GM12878 (cell line): ENCODE measurements around the gene GMNN.

Experiments used
- CEBPB ChIP-seq, 2 experiments: fragments of 150-350 bp in 1 of 2; IDR thresholded peaks; 2 replicates each; pipeline ENCODE4 v1.6.1; 2012 to 2014; ENCODE audit warnings: low read depth in 2 of 2, low read length in 2 of 2, borderline replicate concordance in 1 of 2, inconsistent platforms in 1 of 2
- EGR1 ChIP-seq, 2 experiments: IDR thresholded peaks; 1 replicate in 1 of 2; 2 replicates in 1 of 2; pipeline ENCODE4 v1.6.1; 2011 to 2012; ENCODE audit warnings: low read depth in 2 of 2, low read length in 2 of 2, borderline replicate concordance in 1 of 2, mild to moderate bottlenecking in 1 of 2, moderate library complexity in 1 of 2
- SRF ChIP-seq, 2 experiments: IDR thresholded peaks; 2 replicates each; pipeline ENCODE4 v1.6.1; 2011; ENCODE audit warnings: low read depth in 2 of 2, low read length in 2 of 2, mild to moderate bottlenecking in 1 of 2, moderate library complexity in 1 of 2
- TF ChIP-seq, protein P1 (sequence below): fragments of 450-650 bp; IDR thresholded peaks from 2 replicates; pipeline ENCODE4 v1.6.1; 2016; ENCODE audit warnings: mild to moderate bottlenecking, moderate library complexity, borderline replicate concordance
- TF ChIP-seq, protein P2 (sequence below), 3 experiments: IDR thresholded peaks in 2 of 3; conservative IDR thresholded peaks in 1 of 3; 2 replicates each; pipeline ENCODE4 v1.5.1; 2011; ENCODE audit warnings: low read depth in 3 of 3, low read length in 3 of 3, mild to moderate bottlenecking in 3 of 3, control low read depth in 2 of 3, moderate library complexity in 2 of 3, inconsistent platforms in 1 of 3, mixed read lengths in 1 of 3; ENCODE audit not compliant: control insufficient read depth in 2 of 3, insufficient read depth in 1 of 3; ENCODE audit errors: extremely low read depth in 1 of 3
- TF ChIP-seq, protein P3 (sequence below): IDR thresholded peaks from 2 replicates; pipeline ENCODE4 v1.6.1; 2012; ENCODE audit warnings: mild to moderate bottlenecking, low read depth, low read length
- TF ChIP-seq, protein P4 (sequence below): fragments of 450-650 bp; IDR thresholded peaks from 2 replicates; pipeline ENCODE4 v1.6.1; 2017; ENCODE audit warnings: mild to moderate bottlenecking, moderate library complexity

DNA sequence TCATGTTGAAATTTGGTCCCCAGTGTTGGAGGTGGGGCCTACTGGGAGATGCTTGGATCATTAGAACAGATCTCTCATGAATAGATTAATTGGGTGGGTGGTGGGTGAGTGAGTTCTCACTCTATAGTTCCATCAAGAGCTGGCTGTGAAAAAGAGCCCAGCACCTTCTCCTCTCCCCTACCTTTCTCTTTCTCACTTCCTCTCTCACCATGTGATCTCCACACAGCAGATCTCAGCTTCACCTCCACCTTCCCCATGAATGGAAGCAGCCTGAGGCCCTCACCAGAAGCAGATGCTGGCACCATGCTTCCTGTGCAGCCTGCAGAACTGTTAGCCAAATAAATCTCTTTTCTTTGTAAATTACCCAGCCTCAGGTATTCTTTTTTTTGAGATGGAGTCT is 12.9 kb upstream of the GMNN start:
- TF ChIP-seq, protein P1, sequence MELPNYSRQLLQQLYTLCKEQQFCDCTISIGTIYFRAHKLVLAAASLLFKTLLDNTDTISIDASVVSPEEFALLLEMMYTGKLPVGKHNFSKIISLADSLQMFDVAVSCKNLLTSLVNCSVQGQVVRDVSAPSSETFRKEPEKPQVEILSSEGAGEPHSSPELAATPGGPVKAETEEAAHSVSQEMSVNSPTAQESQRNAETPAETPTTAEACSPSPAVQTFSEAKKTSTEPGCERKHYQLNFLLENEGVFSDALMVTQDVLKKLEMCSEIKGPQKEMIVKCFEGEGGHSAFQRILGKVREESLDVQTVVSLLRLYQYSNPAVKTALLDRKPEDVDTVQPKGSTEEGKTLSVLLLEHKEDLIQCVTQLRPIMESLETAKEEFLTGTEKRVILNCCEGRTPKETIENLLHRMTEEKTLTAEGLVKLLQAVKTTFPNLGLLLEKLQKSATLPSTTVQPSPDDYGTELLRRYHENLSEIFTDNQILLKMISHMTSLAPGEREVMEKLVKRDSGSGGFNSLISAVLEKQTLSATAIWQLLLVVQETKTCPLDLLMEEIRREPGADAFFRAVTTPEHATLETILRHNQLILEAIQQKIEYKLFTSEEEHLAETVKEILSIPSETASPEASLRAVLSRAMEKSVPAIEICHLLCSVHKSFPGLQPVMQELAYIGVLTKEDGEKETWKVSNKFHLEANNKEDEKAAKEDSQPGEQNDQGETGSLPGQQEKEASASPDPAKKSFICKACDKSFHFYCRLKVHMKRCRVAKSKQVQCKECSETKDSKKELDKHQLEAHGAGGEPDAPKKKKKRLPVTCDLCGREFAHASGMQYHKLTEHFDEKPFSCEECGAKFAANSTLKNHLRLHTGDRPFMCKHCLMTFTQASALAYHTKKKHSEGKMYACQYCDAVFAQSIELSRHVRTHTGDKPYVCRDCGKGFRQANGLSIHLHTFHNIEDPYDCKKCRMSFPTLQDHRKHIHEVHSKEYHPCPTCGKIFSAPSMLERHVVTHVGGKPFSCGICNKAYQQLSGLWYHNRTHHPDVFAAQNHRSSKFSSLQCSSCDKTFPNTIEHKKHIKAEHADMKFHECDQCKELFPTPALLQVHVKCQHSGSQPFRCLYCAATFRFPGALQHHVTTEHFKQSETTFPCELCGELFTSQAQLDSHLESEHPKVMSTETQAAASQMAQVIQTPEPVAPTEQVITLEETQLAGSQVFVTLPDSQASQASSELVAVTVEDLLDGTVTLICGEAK, result no peak
- TF ChIP-seq, protein P2, sequence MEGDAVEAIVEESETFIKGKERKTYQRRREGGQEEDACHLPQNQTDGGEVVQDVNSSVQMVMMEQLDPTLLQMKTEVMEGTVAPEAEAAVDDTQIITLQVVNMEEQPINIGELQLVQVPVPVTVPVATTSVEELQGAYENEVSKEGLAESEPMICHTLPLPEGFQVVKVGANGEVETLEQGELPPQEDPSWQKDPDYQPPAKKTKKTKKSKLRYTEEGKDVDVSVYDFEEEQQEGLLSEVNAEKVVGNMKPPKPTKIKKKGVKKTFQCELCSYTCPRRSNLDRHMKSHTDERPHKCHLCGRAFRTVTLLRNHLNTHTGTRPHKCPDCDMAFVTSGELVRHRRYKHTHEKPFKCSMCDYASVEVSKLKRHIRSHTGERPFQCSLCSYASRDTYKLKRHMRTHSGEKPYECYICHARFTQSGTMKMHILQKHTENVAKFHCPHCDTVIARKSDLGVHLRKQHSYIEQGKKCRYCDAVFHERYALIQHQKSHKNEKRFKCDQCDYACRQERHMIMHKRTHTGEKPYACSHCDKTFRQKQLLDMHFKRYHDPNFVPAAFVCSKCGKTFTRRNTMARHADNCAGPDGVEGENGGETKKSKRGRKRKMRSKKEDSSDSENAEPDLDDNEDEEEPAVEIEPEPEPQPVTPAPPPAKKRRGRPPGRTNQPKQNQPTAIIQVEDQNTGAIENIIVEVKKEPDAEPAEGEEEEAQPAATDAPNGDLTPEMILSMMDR (IDR thresholded peaks at IDR 0.05 in 2 of 3, conservative IDR thresholded peaks at IDR 0.05 in 1 of 3; ENCODE audit: control insufficient read depth in 2 of 3, extremely low read depth in 1 of 3, insufficient read depth in 1 of 3, low read depth in 3 of 3, low read length in 3 of 3), result no peak
- TF ChIP-seq SRF (IDR thresholded peaks at IDR 0.05; ENCODE audit: low read depth in 2 of 2, low read length in 2 of 2), result no peak
- TF ChIP-seq EGR1 (IDR thresholded peaks at IDR 0.05; ENCODE audit: borderline replicate concordance in 1 of 2, low read depth in 2 of 2, low read length in 2 of 2), result no peak
- no peak for TF ChIP-seq CEBPB (IDR thresholded peaks at IDR 0.05; ENCODE audit: borderline replicate concordance in 1 of 2, low read depth in 2 of 2, low read length in 2 of 2)
- TF ChIP-seq, protein P3, sequence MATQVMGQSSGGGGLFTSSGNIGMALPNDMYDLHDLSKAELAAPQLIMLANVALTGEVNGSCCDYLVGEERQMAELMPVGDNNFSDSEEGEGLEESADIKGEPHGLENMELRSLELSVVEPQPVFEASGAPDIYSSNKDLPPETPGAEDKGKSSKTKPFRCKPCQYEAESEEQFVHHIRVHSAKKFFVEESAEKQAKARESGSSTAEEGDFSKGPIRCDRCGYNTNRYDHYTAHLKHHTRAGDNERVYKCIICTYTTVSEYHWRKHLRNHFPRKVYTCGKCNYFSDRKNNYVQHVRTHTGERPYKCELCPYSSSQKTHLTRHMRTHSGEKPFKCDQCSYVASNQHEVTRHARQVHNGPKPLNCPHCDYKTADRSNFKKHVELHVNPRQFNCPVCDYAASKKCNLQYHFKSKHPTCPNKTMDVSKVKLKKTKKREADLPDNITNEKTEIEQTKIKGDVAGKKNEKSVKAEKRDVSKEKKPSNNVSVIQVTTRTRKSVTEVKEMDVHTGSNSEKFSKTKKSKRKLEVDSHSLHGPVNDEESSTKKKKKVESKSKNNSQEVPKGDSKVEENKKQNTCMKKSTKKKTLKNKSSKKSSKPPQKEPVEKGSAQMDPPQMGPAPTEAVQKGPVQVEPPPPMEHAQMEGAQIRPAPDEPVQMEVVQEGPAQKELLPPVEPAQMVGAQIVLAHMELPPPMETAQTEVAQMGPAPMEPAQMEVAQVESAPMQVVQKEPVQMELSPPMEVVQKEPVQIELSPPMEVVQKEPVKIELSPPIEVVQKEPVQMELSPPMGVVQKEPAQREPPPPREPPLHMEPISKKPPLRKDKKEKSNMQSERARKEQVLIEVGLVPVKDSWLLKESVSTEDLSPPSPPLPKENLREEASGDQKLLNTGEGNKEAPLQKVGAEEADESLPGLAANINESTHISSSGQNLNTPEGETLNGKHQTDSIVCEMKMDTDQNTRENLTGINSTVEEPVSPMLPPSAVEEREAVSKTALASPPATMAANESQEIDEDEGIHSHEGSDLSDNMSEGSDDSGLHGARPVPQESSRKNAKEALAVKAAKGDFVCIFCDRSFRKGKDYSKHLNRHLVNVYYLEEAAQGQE, result no peak
- TF ChIP-seq, protein P4, sequence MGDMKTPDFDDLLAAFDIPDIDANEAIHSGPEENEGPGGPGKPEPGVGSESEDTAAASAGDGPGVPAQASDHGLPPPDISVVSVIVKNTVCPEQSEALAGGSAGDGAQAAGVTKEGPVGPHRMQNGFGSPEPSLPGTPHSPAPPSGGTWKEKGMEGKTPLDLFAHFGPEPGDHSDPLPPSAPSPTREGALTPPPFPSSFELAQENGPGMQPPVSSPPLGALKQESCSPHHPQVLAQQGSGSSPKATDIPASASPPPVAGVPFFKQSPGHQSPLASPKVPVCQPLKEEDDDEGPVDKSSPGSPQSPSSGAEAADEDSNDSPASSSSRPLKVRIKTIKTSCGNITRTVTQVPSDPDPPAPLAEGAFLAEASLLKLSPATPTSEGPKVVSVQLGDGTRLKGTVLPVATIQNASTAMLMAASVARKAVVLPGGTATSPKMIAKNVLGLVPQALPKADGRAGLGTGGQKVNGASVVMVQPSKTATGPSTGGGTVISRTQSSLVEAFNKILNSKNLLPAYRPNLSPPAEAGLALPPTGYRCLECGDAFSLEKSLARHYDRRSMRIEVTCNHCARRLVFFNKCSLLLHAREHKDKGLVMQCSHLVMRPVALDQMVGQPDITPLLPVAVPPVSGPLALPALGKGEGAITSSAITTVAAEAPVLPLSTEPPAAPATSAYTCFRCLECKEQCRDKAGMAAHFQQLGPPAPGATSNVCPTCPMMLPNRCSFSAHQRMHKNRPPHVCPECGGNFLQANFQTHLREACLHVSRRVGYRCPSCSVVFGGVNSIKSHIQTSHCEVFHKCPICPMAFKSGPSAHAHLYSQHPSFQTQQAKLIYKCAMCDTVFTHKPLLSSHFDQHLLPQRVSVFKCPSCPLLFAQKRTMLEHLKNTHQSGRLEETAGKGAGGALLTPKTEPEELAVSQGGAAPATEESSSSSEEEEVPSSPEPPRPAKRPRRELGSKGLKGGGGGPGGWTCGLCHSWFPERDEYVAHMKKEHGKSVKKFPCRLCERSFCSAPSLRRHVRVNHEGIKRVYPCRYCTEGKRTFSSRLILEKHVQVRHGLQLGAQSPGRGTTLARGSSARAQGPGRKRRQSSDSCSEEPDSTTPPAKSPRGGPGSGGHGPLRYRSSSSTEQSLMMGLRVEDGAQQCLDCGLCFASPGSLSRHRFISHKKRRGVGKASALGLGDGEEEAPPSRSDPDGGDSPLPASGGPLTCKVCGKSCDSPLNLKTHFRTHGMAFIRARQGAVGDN, result no peak
